ENCODE data around the gene CALCOCO1. TPM values are rescaled to one million over a fixed set of nuclear protein-coding genes. Genes with fewer than 3 reads are reported as not detected.

Gene CALCOCO1
- total RNA-seq, 1 experiment from 2014 or later = 16.8 TPM

DNA sequence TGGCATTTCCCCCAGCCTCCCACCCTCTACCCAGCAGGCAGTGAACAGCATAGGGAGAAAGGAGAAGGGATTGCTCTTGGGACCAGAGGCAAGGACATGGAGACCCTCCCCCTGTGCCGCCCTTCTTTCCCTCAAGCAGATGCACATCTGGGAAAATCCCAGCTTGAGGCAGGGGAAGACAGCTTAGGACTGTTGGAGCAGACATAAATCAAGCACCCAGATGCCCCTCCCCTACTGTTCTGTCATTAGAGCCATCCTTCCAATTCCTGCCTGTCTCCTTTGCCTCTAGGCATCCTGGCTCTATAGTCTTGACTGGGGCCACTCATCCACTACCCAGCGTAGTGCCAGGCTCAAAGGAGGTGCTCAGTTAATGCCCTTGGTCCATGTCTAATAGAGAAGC lies 32.0 kb upstream of the CALCOCO1 start:
- no peak overlapping the region for H3K27ac ChIP-seq (ENCODE audit: low read depth, low read length, poor library complexity, severe bottlenecking)

DNA sequence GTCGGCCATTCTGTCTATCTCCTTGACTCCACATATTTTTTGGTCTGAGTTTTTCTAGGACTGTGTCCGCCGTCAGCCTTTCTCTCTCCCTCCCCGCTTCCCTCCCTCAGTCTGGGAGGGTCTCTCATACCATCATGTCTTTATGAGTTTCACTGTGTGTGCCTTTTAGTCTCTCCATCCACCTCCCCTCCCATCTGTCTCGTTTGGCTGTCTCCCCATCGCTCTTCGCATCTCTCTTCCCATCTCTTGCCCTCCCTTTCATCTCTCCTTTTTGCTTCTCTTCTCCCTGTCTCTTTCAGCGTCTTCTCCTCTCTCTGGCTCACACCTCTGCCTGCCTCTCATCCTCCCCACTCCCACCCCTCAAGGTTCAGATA lies 31.5 kb upstream of the CALCOCO1 start:
- H3K4me3 ChIP-seq (ENCODE audit: low read depth, low read length, poor library complexity, severe bottlenecking) = no peak overlapping the region
- H3K9me3 ChIP-seq (ENCODE audit: low read depth, low read length, poor library complexity, severe bottlenecking) = no peaks in the 10 kb centered on the region
- intact Hi-C loops (cut with micrococcal nuclease; ENCODE audit: unreplicated experiment) = no loop called here
- no peak overlapping the region for H3K27ac ChIP-seq (ENCODE audit: low read depth, low read length, poor library complexity, severe bottlenecking)
- no peaks in the 10 kb centered on the region for H3K27me3 ChIP-seq (replicated peaks; ENCODE audit: insufficient read depth, low read depth, low read length, poor library complexity)
- H3K36me3 ChIP-seq (ENCODE audit: insufficient read depth, low read length, poor library complexity, severe bottlenecking) = no peaks in the 10 kb centered on the region
- no TSS peak for BruUV-seq (replicated peaks)
- ChIA-PET CTCF (interaction anchor here (0.5 to 0.7 kb wide), 2 partner anchors 350 to 946 kb away, joined by 3 to 6 read pairs; no protein-coding TSS in a partner anchor), POLR2A (ENCODE audit: low non-redundant PET) (no interaction called here)
- DNase-seq (ENCODE audit: low spot score) = no peak
- TF ChIP-seq EZH2 (IDR thresholded peaks at IDR 0.05; ENCODE audit: borderline replicate concordance, low read depth, low read length, poor library complexity, severe bottlenecking) = no peak
- TF ChIP-seq, protein P1, sequence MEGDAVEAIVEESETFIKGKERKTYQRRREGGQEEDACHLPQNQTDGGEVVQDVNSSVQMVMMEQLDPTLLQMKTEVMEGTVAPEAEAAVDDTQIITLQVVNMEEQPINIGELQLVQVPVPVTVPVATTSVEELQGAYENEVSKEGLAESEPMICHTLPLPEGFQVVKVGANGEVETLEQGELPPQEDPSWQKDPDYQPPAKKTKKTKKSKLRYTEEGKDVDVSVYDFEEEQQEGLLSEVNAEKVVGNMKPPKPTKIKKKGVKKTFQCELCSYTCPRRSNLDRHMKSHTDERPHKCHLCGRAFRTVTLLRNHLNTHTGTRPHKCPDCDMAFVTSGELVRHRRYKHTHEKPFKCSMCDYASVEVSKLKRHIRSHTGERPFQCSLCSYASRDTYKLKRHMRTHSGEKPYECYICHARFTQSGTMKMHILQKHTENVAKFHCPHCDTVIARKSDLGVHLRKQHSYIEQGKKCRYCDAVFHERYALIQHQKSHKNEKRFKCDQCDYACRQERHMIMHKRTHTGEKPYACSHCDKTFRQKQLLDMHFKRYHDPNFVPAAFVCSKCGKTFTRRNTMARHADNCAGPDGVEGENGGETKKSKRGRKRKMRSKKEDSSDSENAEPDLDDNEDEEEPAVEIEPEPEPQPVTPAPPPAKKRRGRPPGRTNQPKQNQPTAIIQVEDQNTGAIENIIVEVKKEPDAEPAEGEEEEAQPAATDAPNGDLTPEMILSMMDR (conservative IDR thresholded peaks at IDR 0.05; ENCODE audit: low read depth, low read length) = no peak
- peaks cover 40% of the 10 kb centered on the region for H3K4me1 ChIP-seq (ENCODE audit: insufficient read depth, low read length, poor library complexity, severe bottlenecking)

More for the DNA sequence above, 32.0 kb upstream of the CALCOCO1 start:
- Histone ChIP-seq H3K4me1 (ENCODE audit: insufficient read depth, low read length, poor library complexity, severe bottlenecking) (peaks cover 38% of the 10 kb centered on the region), H3K4me3 (ENCODE audit: low read depth, low read length, poor library complexity, severe bottlenecking) (no peak overlapping the region), H3K36me3 (ENCODE audit: insufficient read depth, low read length, poor library complexity, severe bottlenecking) (no peaks in the 10 kb centered on the region), H3K9me3 (ENCODE audit: low read depth, low read length, poor library complexity, severe bottlenecking) (no peaks in the 10 kb centered on the region), H3K27me3 (replicated peaks; ENCODE audit: insufficient read depth, low read depth, low read length, poor library complexity) (no peaks in the 10 kb centered on the region)
- ChIA-PET CTCF (no interaction called here), POLR2A (ENCODE audit: low non-redundant PET) (no interaction called here)
- no peak for DNase-seq (ENCODE audit: low spot score)
- no peak for TF ChIP-seq EZH2 (IDR thresholded peaks at IDR 0.05; ENCODE audit: borderline replicate concordance, low read depth, low read length, poor library complexity, severe bottlenecking)
- no TSS peak for BruUV-seq (replicated peaks)
- intact Hi-C loops (cut with micrococcal nuclease; ENCODE audit: unreplicated experiment) = no loop called here

DNA sequence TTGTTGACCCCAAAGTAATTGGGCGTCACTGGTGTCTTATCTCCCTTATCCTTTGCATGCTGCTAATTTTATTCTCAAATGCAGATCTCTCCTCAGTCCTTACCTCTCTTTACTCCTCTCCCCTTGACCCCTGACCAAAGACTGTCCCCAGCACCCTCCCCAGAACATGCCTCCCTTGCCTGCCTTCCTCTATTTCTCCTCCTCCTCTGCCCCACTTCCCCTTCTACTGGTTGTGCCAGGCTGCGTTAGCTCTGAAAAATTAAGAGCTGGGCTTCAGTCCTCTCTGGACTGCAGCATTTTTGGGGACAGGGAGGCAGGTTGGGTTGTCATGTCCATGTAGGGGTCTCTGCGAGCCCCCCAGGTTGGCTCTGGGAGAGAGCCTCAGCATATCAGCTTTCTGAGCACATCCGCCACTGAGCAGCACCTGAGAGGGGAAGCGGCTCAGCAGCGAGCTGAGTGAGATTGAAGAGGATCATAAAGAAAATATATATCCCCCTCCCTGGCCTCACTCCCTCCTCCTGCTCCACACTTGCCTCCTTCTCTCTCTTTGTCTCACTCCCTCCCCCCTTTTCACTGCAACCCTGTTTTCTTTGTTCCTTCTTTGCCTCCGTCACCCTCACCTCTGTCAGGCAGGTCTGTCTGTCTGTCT lies 31.0 kb upstream of the CALCOCO1 start:
- Histone ChIP-seq H3K4me1 (ENCODE audit: insufficient read depth, low read length, poor library complexity, severe bottlenecking) (peaks cover 42% of the 10 kb centered on the region), H3K27ac (ENCODE audit: low read depth, low read length, poor library complexity, severe bottlenecking) (no peak overlapping the region), H3K9me3 (ENCODE audit: low read depth, low read length, poor library complexity, severe bottlenecking) (no peaks in the 10 kb centered on the region), H3K36me3 (ENCODE audit: insufficient read depth, low read length, poor library complexity, severe bottlenecking) (no peaks in the 10 kb centered on the region), H3K27me3 (replicated peaks; ENCODE audit: insufficient read depth, low read depth, low read length, poor library complexity) (no peaks in the 10 kb centered on the region), H3K4me3 (ENCODE audit: low read depth, low read length, poor library complexity, severe bottlenecking) (no peak overlapping the region)
- TF ChIP-seq, protein P1 (conservative IDR thresholded peaks at IDR 0.05; ENCODE audit: low read depth, low read length) = no peak
- TF ChIP-seq EZH2 (IDR thresholded peaks at IDR 0.05; ENCODE audit: borderline replicate concordance, low read depth, low read length, poor library complexity, severe bottlenecking) = no peak
- ChIA-PET POLR2A (ENCODE audit: low non-redundant PET) (no interaction called here), CTCF (interaction anchor here (0.5 to 1.6 kb wide), 6 partner anchors 12 to 945 kb away, joined by 3 to 14 read pairs (median 4); no protein-coding TSS in a partner anchor)
- no peak for DNase-seq (ENCODE audit: low spot score)
- intact Hi-C loops (cut with micrococcal nuclease; ENCODE audit: unreplicated experiment) = no loop called here
- no TSS peak for BruUV-seq (replicated peaks)
